K562 (cell line): ENCODE results near the gene CSF2. TPM values are rescaled to one million over a fixed set of nuclear protein-coding genes. Genes with fewer than 3 reads are reported as not detected.
A peak's percentile ranks its signal among the peaks of the same experiment; 100 is the strongest.

Experiments used
- FOXA3 ChIP-seq, 2 experiments: fragments of 450-650 bp in 1 of 2; sonication (generic) in 1 of 2; formaldehyde crosslinking; IDR thresholded peaks in 1 of 2; conservative IDR thresholded peaks in 1 of 2; 2 replicates each; pipeline versions ENCODE4 v1.4.0 to v1.8.0; 2020 to 2022; ENCODE audit warnings: mild to moderate bottlenecking in 2 of 2, missing genetic modification reagents in 1 of 2
- FOXM1 ChIP-seq, 2 experiments: fragments of 450-650 bp in 1 of 2; sonication (generic) in 1 of 2; formaldehyde crosslinking in 1 of 2; IDR thresholded peaks; 2 replicates each; pipeline versions ENCODE4 v1.6.1 to v1.9.0; 2017 to 2022; ENCODE audit warnings: low read depth in 2 of 2, mild to moderate bottlenecking in 2 of 2, missing genetic modification reagents in 1 of 2, moderate library complexity in 1 of 2
- GATA2 ChIP-seq: sonication (generic); formaldehyde crosslinking; IDR thresholded peaks from 2 replicates; pipeline ENCODE4 v1.4.0; 2020; ENCODE audit warnings: mild to moderate bottlenecking, missing genetic modification reagents
- PPARD ChIP-seq: fragments of 250-450 bp; sonication (Bioruptor Pico); IDR thresholded peaks from 2 replicates; pipeline ENCODE4 v1.8.0; 2022; ENCODE audit warnings: inconsistent platforms, mild to moderate bottlenecking, moderate library complexity
- PTRF ChIP-seq: fragments of 450-650 bp; IDR thresholded peaks from 2 replicates; pipeline ENCODE4 v1.6.1; 2016; ENCODE audit warnings: mild to moderate bottlenecking, missing genetic modification characterization, missing compliant biosample characterization
- TOE1 ChIP-seq, 2 experiments: fragments of 450-650 bp in 1 of 2; sonication (generic) in 1 of 2; formaldehyde crosslinking in 1 of 2; IDR thresholded peaks; 2 replicates each; pipeline versions ENCODE4 v1.7.1 to v1.8.0; 2016 to 2022; ENCODE audit warnings: borderline replicate concordance in 2 of 2, mild to moderate bottlenecking in 2 of 2, antibody characterized with exemption in 1 of 2, inconsistent platforms in 1 of 2, low read depth in 1 of 2, missing genetic modification reagents in 1 of 2, moderate library complexity in 1 of 2
- ZFP36 ChIP-seq: fragments of 150-350 bp; IDR thresholded peaks from 2 replicates; pipeline ENCODE4 v1.6.1; 2018; ENCODE audit warnings: low read length, low read depth; ENCODE audit not compliant: partially characterized antibody
- ZNF224 ChIP-seq: sonication (generic); formaldehyde crosslinking; IDR thresholded peaks from 2 replicates; pipeline ENCODE4 v1.8.0; 2022; ENCODE audit warnings: mild to moderate bottlenecking, missing genetic modification reagents
- ZNF239 ChIP-seq: fragments of 250-450 bp; sonication (Bioruptor Pico); IDR thresholded peaks from 2 replicates; pipeline ENCODE4 v1.4.0; 2020; ENCODE audit warnings: mild to moderate bottlenecking
- ZNF24 ChIP-seq: fragments of 450-650 bp; IDR thresholded peaks from 2 replicates; pipeline ENCODE4 v1.6.1; 2016
- polyA plus RNA-seq, 8 experiments: library from polyadenylated mRNA; depleted of rRNA in 4 of 8; stranded (reverse) in 5 of 8; unstranded in 3 of 8; fragments of >200 nt; fragmentation: Nextera tagmentation in 2 of 8; fragmentation: Illumina TruSeq in 1 of 8; extraction: Ambion mirVana in 2 of 8; extraction: Trizol in 1 of 8; gene quantifications; 2 replicates each; pipeline versions ENCODE4 v1.2.1 to v1.2.3, GENCODE V29; 2011 to 2014; ENCODE audit warnings: inconsistent platforms in 1 of 8, missing spikeins in 1 of 8
- total RNA-seq, 7 experiments: library from RNA; depleted of rRNA in 6 of 7; stranded (reverse); fragments of >200 nt in 6 of 7; fragmentation: Illumina TruSeq in 2 of 7; extraction: Trizol in 2 of 7; gene quantifications; 2 replicates each; pipeline versions ENCODE4 v1.2.1 to v1.2.3, GENCODE V29; 2011 to 2021; ENCODE audit warnings: low replicate concordance in 1 of 7
- TF ChIP-seq, protein P1 (sequence below), 2 experiments: fragments of 450-650 bp; conservative IDR thresholded peaks; 2 replicates each; pipeline ENCODE4 v1.6.1; 2017; ENCODE audit warnings: mild to moderate bottlenecking in 2 of 2, moderate library complexity in 2 of 2
- TF ChIP-seq, protein P2 (sequence below): fragments of 250-450 bp; sonication (Bioruptor Pico); IDR thresholded peaks from 2 replicates; pipeline ENCODE4 v1.4.0; 2020; ENCODE audit warnings: borderline replicate concordance

Gene CSF2
- total and polyA plus RNA-seq, 9 of the 15 experiments (the other 6 are each of a cell fraction or from before 2014, with no cell fraction given): 0.25 to 0.29 TPM; not detected in 7

DNA sequence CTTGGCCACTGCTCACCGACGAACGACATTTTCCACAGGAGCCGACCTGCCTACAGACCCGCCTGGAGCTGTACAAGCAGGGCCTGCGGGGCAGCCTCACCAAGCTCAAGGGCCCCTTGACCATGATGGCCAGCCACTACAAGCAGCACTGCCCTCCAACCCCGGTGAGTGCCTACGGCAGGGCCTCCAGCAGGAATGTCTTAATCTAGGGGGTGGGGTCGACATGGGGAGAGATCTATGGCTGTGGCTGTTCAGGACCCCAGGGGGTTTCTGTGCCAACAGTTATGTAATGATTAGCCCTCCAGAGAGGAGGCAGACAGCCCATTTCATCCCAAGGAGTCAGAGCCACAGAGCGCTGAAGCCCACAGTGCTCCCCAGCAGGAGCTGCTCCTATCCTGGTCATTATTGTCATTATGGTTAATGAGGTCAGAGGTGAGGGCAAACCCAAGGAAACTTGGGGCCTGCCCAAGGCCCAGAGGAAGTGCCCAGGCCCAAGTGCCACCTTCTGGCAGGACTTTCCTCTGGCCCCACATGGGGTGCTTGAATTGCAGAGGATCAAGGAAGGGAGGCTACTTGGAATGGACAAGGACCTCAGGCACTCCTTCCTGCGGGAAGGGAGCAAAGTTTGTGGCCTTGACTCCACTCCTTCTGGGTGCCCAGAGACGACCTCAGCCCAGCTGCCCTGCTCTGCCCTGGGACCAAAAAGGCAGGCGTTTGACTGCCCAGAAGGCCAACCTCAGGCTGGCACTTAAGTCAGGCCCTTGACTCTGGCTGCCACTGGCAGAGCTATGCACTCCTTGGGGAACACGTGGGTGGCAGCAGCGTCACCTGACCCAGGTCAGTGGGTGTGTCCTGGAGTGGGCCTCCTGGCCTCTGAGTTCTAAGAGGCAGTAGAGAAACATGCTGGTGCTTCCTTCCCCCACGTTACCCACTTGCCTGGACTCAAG lies 1.5 kb downstream of the CSF2 start (continued):
- TF ChIP-seq FOXM1 (IDR thresholded peaks at IDR 0.05; ENCODE audit: low read depth): no peak
- no peak for TF ChIP-seq FOXM1 (CRISPR knock-in tag; IDR thresholded peaks at IDR 0.05; ENCODE audit: low read depth)
- TF ChIP-seq, protein P1, sequence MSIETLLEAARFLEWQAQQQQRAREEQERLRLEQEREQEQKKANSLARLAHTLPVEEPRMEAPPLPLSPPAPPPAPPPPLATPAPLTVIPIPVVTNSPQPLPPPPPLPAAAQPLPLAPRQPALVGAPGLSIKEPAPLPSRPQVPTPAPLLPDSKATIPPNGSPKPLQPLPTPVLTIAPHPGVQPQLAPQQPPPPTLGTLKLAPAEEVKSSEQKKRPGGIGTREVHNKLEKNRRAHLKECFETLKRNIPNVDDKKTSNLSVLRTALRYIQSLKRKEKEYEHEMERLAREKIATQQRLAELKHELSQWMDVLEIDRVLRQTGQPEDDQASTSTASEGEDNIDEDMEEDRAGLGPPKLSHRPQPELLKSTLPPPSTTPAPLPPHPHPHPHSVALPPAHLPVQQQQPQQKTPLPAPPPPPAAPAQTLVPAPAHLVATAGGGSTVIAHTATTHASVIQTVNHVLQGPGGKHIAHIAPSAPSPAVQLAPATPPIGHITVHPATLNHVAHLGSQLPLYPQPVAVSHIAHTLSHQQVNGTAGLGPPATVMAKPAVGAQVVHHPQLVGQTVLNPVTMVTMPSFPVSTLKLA (conservative IDR thresholded peaks at IDR 0.05): peak in 1 of 2 experiments; percentile 56; a peak in 2 of 4 replicates
- TF ChIP-seq ZNF24: no peak
- TF ChIP-seq TOE1 (IDR thresholded peaks at IDR 0.05; ENCODE audit: borderline replicate concordance): no peak
- TF ChIP-seq TOE1 (CRISPR knock-in tag; IDR thresholded peaks at IDR 0.05; ENCODE audit: borderline replicate concordance, low read depth): no peak
- no peak for TF ChIP-seq PPARD (CRISPR knock-in tag)
- no peak for TF ChIP-seq GATA2
- TF ChIP-seq ZNF239 (CRISPR knock-in tag): no peak
- no peak for TF ChIP-seq ZFP36
- no peak for TF ChIP-seq FOXA3 (CRISPR knock-in tag; conservative IDR thresholded peaks at IDR 0.05 in 1 of 2, IDR thresholded peaks at IDR 0.05 in 1 of 2)
- no peak for TF ChIP-seq PTRF (tag)
- TF ChIP-seq, protein P2, sequence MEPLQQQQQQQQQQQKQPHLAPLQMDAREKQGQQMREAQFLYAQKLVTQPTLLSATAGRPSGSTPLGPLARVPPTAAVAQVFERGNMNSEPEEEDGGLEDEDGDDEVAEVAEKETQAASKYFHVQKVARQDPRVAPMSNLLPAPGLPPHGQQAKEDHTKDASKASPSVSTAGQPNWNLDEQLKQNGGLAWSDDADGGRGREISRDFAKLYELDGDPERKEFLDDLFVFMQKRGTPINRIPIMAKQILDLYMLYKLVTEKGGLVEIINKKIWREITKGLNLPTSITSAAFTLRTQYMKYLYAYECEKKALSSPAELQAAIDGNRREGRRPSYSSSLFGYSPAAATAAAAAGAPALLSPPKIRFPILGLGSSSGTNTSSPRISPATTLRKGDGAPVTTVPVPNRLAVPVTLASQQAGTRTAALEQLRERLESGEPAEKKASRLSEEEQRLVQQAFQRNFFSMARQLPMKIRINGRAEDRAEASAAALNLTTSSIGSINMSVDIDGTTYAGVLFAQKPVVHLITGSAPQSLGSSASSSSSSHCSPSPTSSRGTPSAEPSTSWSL (CRISPR knock-in tag): no peak
- no peak for TF ChIP-seq ZNF224 (CRISPR knock-in tag)
